Left ventricle myocardium inferior (tissue), 1 donor: ENCODE results near the gene SYCE3. TPM values are rescaled to one million over a fixed set of nuclear protein-coding genes. Genes with fewer than 3 reads are reported as not detected.
A peak's percentile ranks its signal among the peaks of the same experiment; 100 is the strongest.

Experiments used
- DNase-seq: peaks from one replicate; pipeline ENCODE4 v3.0.0-alpha.2; 2020
- H3K27ac ChIP-seq: fragments of 200-600 bp; replicated peaks from 2 replicates; pipeline ENCODE4 v1.8.0; 2021
- H3K27me3 ChIP-seq: fragments of 200-600 bp; 2 replicates; pipeline ENCODE4 v1.8.0; 2021; ENCODE audit warnings: low read depth
- H3K36me3 ChIP-seq: fragments of 200-600 bp; 2 replicates; pipeline ENCODE4 v1.8.0; 2021
- H3K4me1 ChIP-seq: fragments of 200-600 bp; 2 replicates; pipeline ENCODE4 v1.8.0; 2021
- H3K4me3 ChIP-seq: fragments of 200-600 bp; 2 replicates; pipeline ENCODE4 v1.8.0; 2021; ENCODE audit warnings: mild to moderate bottlenecking, moderate library complexity
- H3K9me3 ChIP-seq: fragments of 200-600 bp; replicated peaks from 2 replicates; pipeline ENCODE4 v1.8.0; 2021
- CTCF ChIP-seq: fragments of 200-600 bp; IDR thresholded peaks from 2 replicates; pipeline ENCODE4 v1.8.0; 2021; ENCODE audit warnings: antibody characterized with exemption, mild to moderate bottlenecking, borderline replicate concordance
- intact Hi-C: fragments of 100-400 bp; cut with micrococcal nuclease; formaldehyde crosslinking; loops from one replicate; pipeline ENCODE4 v1.11.0; 2022
- total RNA-seq: library from RNA; stranded (reverse); fragmentation: NEBNext Ultra II Directional; extraction: Animal tissue kit (Norgen Biotek cat#: 25700); gene quantifications from one replicate; pipeline ENCODE4 v1.2.1, GENCODE V29; 2021
- donor health status: DM: no; HTN: yes; CAD: no; lungs with severe emphysema.

The SYCE3 gene
- total RNA-seq, 1 donor from 2014 or later: not detected

- Histone ChIP-seq H3K27ac (no peak overlapping the region), H3K36me3 (peaks cover 47% of the 10 kb centered on the region), H3K4me3 (no peak overlapping the region), H3K4me1 (no peaks in the 10 kb centered on the region), H3K9me3 (no peaks in the 10 kb centered on the region), H3K27me3 (no peaks in the 10 kb centered on the region)
- no peak for TF ChIP-seq CTCF
- no peak for DNase-seq
- intact Hi-C loops: no loop called here
Measured at GRCh38 chr22:50516068-50516467, 46.7 kb downstream of the SYCE3 start.

DNA sequence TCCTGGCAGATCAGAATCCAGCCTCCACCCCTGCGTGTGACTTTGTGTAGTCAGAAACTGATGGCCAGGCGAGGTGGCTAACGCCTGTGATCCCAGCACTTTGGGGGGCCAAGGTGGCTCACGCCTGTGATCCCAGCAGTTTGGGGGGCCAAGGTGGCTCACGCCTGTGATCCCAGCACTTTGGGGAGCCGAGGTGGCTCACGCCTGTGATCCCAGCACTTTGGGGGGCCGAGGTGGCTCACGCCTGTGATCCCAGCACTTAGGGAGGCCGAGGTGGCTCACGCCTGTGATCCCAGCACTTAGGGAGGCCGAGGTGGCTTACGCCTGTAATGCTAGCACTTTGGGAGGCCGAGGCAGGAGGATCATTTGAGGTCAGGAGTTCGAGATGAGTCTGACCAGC, 49.5 kb downstream of the SYCE3 start:
- TF ChIP-seq CTCF: no peak
- no peaks in the 10 kb centered on the region for H3K9me3 ChIP-seq
- intact Hi-C loops: no loop called here
- no peak overlapping the region for H3K4me3 ChIP-seq
- H3K36me3 ChIP-seq: peaks cover 19% of the 10 kb centered on the region
- H3K4me1 ChIP-seq: peaks cover 16% of the 10 kb centered on the region
- no peak overlapping the region for H3K27ac ChIP-seq
- DNase-seq: no peak
- no peaks in the 10 kb centered on the region for H3K27me3 ChIP-seq

DNA sequence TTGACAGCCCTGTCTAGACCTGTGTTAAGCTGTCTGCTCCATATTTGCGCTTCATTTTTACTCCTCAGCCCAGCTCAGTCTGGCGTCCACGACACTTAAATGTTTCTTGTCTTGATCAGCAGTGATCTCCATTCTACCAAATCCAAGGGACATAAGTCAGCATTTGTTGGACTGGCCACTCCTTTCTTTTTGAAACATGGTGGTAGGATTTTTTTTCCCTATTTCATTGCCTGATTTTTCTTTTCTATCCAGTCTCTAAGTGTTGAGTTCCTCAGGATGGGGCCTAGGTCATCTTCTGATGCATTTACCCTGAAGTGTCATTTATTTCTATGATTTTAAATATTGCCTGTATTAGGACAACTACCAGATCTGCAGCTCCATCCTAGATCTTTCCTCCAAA, 53.8 kb downstream of the SYCE3 start:
- no peak for DNase-seq
- Histone ChIP-seq H3K4me1 (peaks cover 34% of the 10 kb centered on the region), H3K9me3 (no peaks in the 10 kb centered on the region), H3K4me3 (peak overlapping the region; percentile 82), H3K27ac (peak overlapping the region; percentile 88), H3K36me3 (peaks cover 18% of the 10 kb centered on the region), H3K27me3 (no peaks in the 10 kb centered on the region)
- no peak for TF ChIP-seq CTCF
- intact Hi-C loops: no loop called here

DNA sequence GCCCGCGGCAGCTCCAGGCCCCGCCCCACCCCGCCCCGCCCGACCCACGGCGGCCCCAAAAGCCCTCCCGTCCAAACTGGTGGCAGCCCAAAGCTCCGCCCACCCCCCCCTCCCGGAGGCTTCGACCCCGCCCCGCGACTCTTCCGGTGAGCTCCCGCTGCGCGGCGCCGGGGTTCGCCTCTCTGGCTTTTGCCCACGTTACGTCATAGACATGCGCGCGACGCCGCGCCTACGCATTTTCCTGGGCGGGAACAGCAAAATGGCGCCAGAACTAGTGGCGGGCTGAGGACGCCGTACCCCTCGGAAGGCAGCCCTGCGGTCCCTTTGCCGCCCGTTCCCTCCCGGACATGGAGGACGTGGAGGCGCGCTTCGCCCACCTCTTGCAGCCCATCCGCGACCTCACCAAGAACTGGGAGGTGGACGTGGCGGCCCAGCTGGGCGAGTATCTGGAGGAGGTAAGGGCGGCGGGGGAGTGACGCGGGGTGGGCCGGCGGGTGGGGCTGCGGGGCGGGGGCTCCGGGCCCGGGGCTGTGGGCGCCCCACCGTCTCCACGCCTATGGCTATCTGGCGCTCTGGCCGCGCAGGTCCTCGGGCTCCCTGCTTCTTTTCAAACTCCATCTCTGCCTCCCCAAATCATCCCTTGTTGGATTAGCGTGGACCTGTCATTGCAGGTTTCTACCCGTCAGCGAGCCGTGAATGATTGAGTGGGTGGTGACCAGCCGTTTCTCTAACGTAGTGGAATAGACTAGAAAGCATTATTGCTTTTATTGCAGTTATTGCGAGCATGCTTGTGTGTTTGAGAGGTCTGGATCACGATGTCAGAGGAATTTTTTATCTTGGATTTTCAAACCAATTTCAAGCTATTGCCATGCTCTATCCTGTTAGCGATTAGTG, 54.5 kb downstream of the SYCE3 start, which contains the start of gene NCAPH2:
Gene NCAPH2 (plus strand): TSS at position 234 of the 894 bp plus-strand sequence. CDS start 114 bp downstream, at position 348.
- no peak for TF ChIP-seq CTCF
- no peaks in the 10 kb centered on the region for H3K9me3 ChIP-seq
- H3K4me3 ChIP-seq: peak within 1 kb of the TSS; percentile 99
- DNase-seq: peak; percentile 95
- peak within 1 kb of the TSS; percentile 94 for H3K27ac ChIP-seq
- no peaks in the 10 kb centered on the region for H3K27me3 ChIP-seq
- intact Hi-C loops: no loop called here
- peaks cover 34% of the 10 kb centered on the region for H3K4me1 ChIP-seq
- peaks cover 22% of the 10 kb centered on the region for H3K36me3 ChIP-seq

DNA sequence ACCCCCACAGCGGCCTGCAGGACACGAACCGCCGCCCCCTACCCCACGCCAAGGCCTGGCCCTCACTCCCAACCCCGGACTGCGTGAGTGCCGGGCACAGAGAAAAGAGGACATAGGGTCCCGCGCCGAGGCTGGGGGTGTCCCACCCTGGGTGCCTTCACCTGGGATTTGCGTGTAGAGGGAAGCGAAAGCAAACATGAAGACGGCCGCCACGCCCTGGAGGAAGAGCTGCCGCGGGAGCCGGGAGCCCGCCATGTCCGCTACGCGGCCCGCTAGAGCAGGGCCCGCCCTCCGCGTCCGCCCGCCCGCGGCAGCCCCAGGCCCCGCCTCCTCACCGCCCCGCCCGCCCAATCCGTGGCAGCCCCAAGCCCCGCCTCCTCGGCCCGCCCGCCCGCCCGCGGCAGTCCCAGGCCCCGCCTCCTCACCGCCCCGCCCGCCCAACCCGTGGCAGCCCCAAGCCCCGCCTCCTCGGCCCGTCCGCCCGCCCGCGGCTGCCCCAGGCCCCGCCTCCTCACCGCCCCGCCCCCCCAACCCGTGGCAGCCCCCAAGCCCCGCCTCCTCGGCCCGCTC, 55.2 kb downstream of the SYCE3 start, which contains the start of gene LMF2:
Gene LMF2 (minus strand): TSS at position 282 of the 570 bp plus-strand sequence. CDS start 27 bp downstream, at position 255.
- intact Hi-C loops: no loop called here
- H3K36me3 ChIP-seq: peaks cover 30% of the 10 kb centered on the region
- H3K4me1 ChIP-seq: peaks cover 34% of the 10 kb centered on the region
- peak within 1 kb of the TSS; percentile 99 for H3K4me3 ChIP-seq
- no peaks in the 10 kb centered on the region for H3K9me3 ChIP-seq
- DNase-seq: peak; percentile 90
- no peak for TF ChIP-seq CTCF
- peak within 1 kb of the TSS; percentile 94 for H3K27ac ChIP-seq
- H3K27me3 ChIP-seq: no peaks in the 10 kb centered on the region
